Heart right ventricle (tissue), 16 donors: ENCODE measurements around the gene OSBPL10. TPM values are rescaled to one million over a fixed set of nuclear protein-coding genes. Genes with fewer than 3 reads are reported as not detected.

ENCODE experiments used
- ATAC-seq, 8 donors: fragments of 200-7000 bp; cut with Tn5 transposase; one replicate each; pipeline ENCODE4 v1.9.1; 2020; ENCODE audit warnings: mild to moderate bottlenecking in 8 of 8, moderate library complexity in 8 of 8, moderate number of reproducible peaks in 1 of 8
- DNase-seq, 2 donors: peaks; one replicate each; pipeline ENCODE4 v3.0.0-alpha.2; 2020
- H3K27ac ChIP-seq, 10 donors: fragments of 200-600 bp; sonication (generic) in 2 of 10; one replicate each; pipeline versions ENCODE4 v1.5.0 to v1.8.0; 2020 to 2022; ENCODE audit warnings: mild to moderate bottlenecking in 3 of 10
- H3K27me3 ChIP-seq, 7 donors: fragments of 200-600 bp; one replicate each; pipeline ENCODE4 v1.8.0; 2021 to 2022; ENCODE audit warnings: mild to moderate bottlenecking in 2 of 7
- H3K36me3 ChIP-seq, 9 donors: fragments of 200-600 bp; sonication (generic) in 1 of 9; one replicate each; pipeline versions ENCODE4 v1.5.0 to v1.8.0; 2020 to 2022; ENCODE audit warnings: mild to moderate bottlenecking in 2 of 9
- H3K4me1 ChIP-seq, 9 donors: fragments of 200-600 bp; sonication (generic) in 1 of 9; one replicate each; pipeline versions ENCODE4 v1.5.0 to v1.8.0; 2020 to 2022; ENCODE audit warnings: mild to moderate bottlenecking in 4 of 9
- H3K4me3 ChIP-seq, 10 donors: fragments of 200-600 bp; sonication (generic) in 2 of 10; one replicate each; pipeline versions ENCODE4 v1.5.0 to v1.8.0; 2020 to 2022; ENCODE audit warnings: mild to moderate bottlenecking in 7 of 10, moderate library complexity in 2 of 10
- H3K9me3 ChIP-seq, 11 donors: fragments of 200-600 bp in 10 of 11; sonication (generic) in 2 of 11; one replicate each; pipeline versions ENCODE4 v1.5.0 to v1.8.0; 2013 to 2022; ENCODE audit warnings: mild to moderate bottlenecking in 2 of 11, control low read depth in 1 of 11, moderate library complexity in 1 of 11
- CTCF ChIP-seq, 9 donors: fragments of 200-600 bp; sonication (generic) in 2 of 9; IDR thresholded peaks; one replicate each; pipeline versions ENCODE4 v1.5.0 to v1.8.0; 2021 to 2022; ENCODE audit warnings: antibody characterized with exemption in 9 of 9, mild to moderate bottlenecking in 5 of 9, moderate library complexity in 1 of 9
- WGBS, 2 donors: extraction: QIAGEN DNeasy Blood & Tissue Kit; methylation state at CpG; one replicate each; pipeline ENCODE4 v1.1.7; 2013; ENCODE audit warnings: inconsistent platforms in 1 of 2; 5-methylcytosine and 5-hydroxymethylcytosine counted together
- intact Hi-C, 10 donors: fragments of 100-400 bp; cut with DNase I; formaldehyde crosslinking; loops; one replicate each; pipeline versions ENCODE4 v1.11.1 to v1.14.2; 2022
- polyA plus RNA-seq, 2 donors: library from polyadenylated mRNA; stranded (reverse); fragments of 200-250 nt; gene quantifications; one replicate each; pipeline ENCODE4 v1.2.3, GENCODE V29; 2013
- total RNA-seq, 10 donors: library from RNA; stranded (reverse); fragmentation: NEBNext Ultra II Directional in 3 of 10; extraction: Animal tissue kit (Norgen Biotek cat#: 25700) in 3 of 10; gene quantifications; one replicate each; pipeline versions ENCODE4 v1.2.1 to v1.2.4, GENCODE V29; 2021 to 2023
- donor health status: Arrhythmogenic right ventricular cardiomyopathy.
- donor health status: ischemic (EF 13 %, LVEDD 7.1; RV severe dilation, severe dysfunction).
- donor health status: healthy with polysubstance abuse.
- donor health status: DM: no; HTN: yes; CAD: no.
- donor health status: DM: no; HTN: no; CAD: no.
- donor health status: ischemic (EF 25% LVEDD 6.9; RV normal size, moderate dysfunction).
- donor health status: ischemic (EF 25% LVEDD 5.7; RV mildly dilated, moderate dysfunction).
- donor health status: healthy.
- donor health status: DM: yes; HTN: yes; CAD: no.
- donor health status: Ischemic cardiomyopathy.
- donor health status: ischemic (EF 35%, LVEDD 5.7; RV mildly dilated, moderate dysfunction).
- donor health status: nonischemic (EF 11% LVEDD 7.7; RV severe dilation, severe dysfunction).
- donor health status: DM: yes; HTN: yes; CAD: no.
- donor health status: PGD.
- donor health status: ischemic (EF 29% LVEDD 5.4; RV normal size, mild dysfunction).
- donor health status: nonischemic (EF 23%, LVEDD 6.1; RV moderate dilation, normal function).

Gene OSBPL10
- total and polyA plus RNA-seq, 12 donors, result 1.2 to 8.5 (median 4.1) TPM

GRCh38 chr3:31768479-31769125 is 212.5 kb downstream of the OSBPL10 start:
- 34 to 39% methylated on average over 6 of the region's 6 CpGs for WGBS, 2 donors
- Histone ChIP-seq H3K4me3 (no peak overlapping the region), H3K9me3 (no peaks in the 10 kb centered on the region), H3K27ac (no peak overlapping the region), H3K36me3 (no peaks in the 10 kb centered on the region), H3K4me1 (peaks cover 0 to 6% (median 0%) of the 10 kb centered on the region in 9 donors), H3K27me3 (no peaks in the 10 kb centered on the region)
- intact Hi-C loops, result loop anchor here in 9 of 10 donors (1.0 to 10.0 kb wide), 11 partner anchors 154 to 1001 kb away; no protein-coding TSS in a partner anchor
- TF ChIP-seq CTCF (IDR thresholded peaks at IDR 0.05), result peak; percentile 50 to 81 (median 77)
- DNase-seq, result peak in 1 of 2 donors; percentile 70
- ATAC-seq, result peak in 7 of 8 donors; percentile 57 to 76 (median 68)

- no peaks in the 10 kb centered on the region for H3K9me3 ChIP-seq
- no peak overlapping the region for H3K4me3 ChIP-seq
- no peak for TF ChIP-seq CTCF (IDR thresholded peaks at IDR 0.05)
- intact Hi-C loops, result loop anchor here in 9 of 10 donors (1.0 to 10.0 kb wide), 11 partner anchors 153 to 1001 kb away; no protein-coding TSS in a partner anchor
- H3K36me3 ChIP-seq, result no peaks in the 10 kb centered on the region
- no peaks in the 10 kb centered on the region for H3K27me3 ChIP-seq
- no peak overlapping the region for H3K27ac ChIP-seq
- no peak for DNase-seq
- no peak for ATAC-seq
- WGBS, 2 donors, result 91 to 96% methylated on average over 8 of the region's 8 CpGs
- peaks cover 0 to 6% (median 0%) of the 10 kb centered on the region in 9 donors for H3K4me1 ChIP-seq
Measured at GRCh38 chr3:31767920-31768319, 213.1 kb downstream of the OSBPL10 start.

GRCh38 chr3:31766669-31767068 is 214.4 kb downstream of the OSBPL10 start:
- H3K27ac ChIP-seq, result no peak overlapping the region
- DNase-seq (no peak), ATAC-seq (no peak)
- no peak overlapping the region for H3K4me3 ChIP-seq
- no peak for TF ChIP-seq CTCF (IDR thresholded peaks at IDR 0.05)
- no peaks in the 10 kb centered on the region for H3K36me3 ChIP-seq
- peaks cover 0 to 6% (median 0%) of the 10 kb centered on the region in 9 donors for H3K4me1 ChIP-seq
- no peaks in the 10 kb centered on the region for H3K9me3 ChIP-seq
- intact Hi-C loops, result loop anchor here in 9 of 10 donors (5.0 to 10.0 kb wide), 9 partner anchors 152 to 999 kb away; no protein-coding TSS in a partner anchor
- no peaks in the 10 kb centered on the region for H3K27me3 ChIP-seq

GRCh38 chr3:31765871-31766270 is 215.2 kb downstream of the OSBPL10 start:
- Histone ChIP-seq H3K4me1 (peaks cover 0 to 6% (median 0%) of the 10 kb centered on the region in 9 donors), H3K36me3 (no peaks in the 10 kb centered on the region), H3K9me3 (no peaks in the 10 kb centered on the region), H3K27ac (no peak overlapping the region), H3K27me3 (no peaks in the 10 kb centered on the region), H3K4me3 (no peak overlapping the region)
- no peak for TF ChIP-seq CTCF (IDR thresholded peaks at IDR 0.05)
- intact Hi-C loops, result loop anchor here in 9 of 10 donors (5.0 to 10.0 kb wide), 9 partner anchors 151 to 999 kb away; no protein-coding TSS in a partner anchor
- ATAC-seq (no peak), DNase-seq (no peak)
- 71 to 84% methylated on average over 4 of the region's 4 CpGs for WGBS, 2 donors
